ENCODE measurements around the gene SPATA4.
A peak's percentile ranks its signal among the peaks of the same experiment; 100 is the strongest.

SPATA4 gene

GRCh38 chr4:176189891-176190795 lies 5.2 kb downstream of the SPATA4 start:
- no peak for DNase-seq (ENCODE audit: low read depth in 2 of 2)

- DNase-seq (ENCODE audit: low read depth in 2 of 2): no peak
Observed at GRCh38 chr4:176188654-176189053, 6.7 kb downstream of the SPATA4 start.

GRCh38 chr4:176187624-176188023 lies 7.8 kb downstream of the SPATA4 start:
- DNase-seq (ENCODE audit: low read depth in 2 of 2): no peak

- DNase-seq (ENCODE audit: low read depth in 2 of 2): no peak
Observed at GRCh38 chr4:176186671-176187395, 8.6 kb downstream of the SPATA4 start.

GRCh38 chr4:176186067-176186466 lies 9.3 kb downstream of the SPATA4 start:
- no peak for DNase-seq (ENCODE audit: low read depth in 2 of 2)

- peak; percentile 64 to 67 for DNase-seq (ENCODE audit: low read depth in 2 of 2)
Observed at GRCh38 chr4:176185051-176185450, 10.3 kb downstream of the SPATA4 start.

- DNase-seq (ENCODE audit: low read depth in 2 of 2): no peak
Observed at GRCh38 chr4:176163041-176163440, 32.3 kb downstream of the SPATA4 start.

- DNase-seq (ENCODE audit: low read depth in 2 of 2): peak; percentile 9 to 13
Observed at GRCh38 chr4:176156656-176157055, 38.7 kb downstream of the SPATA4 start.

- no peak for DNase-seq (ENCODE audit: low read depth in 2 of 2)
Observed at GRCh38 chr4:176153124-176153523, 42.3 kb downstream of the SPATA4 start.

- no peak for DNase-seq (ENCODE audit: low read depth in 2 of 2)
Observed at GRCh38 chr4:176150704-176151103, 44.7 kb downstream of the SPATA4 start.

GRCh38 chr4:176150356-176150682 lies 45.1 kb downstream of the SPATA4 start:
- no peak for DNase-seq (ENCODE audit: low read depth in 2 of 2)

- DNase-seq (ENCODE audit: low read depth in 2 of 2): no peak
Observed at GRCh38 chr4:176149680-176150355, 45.6 kb downstream of the SPATA4 start.

GRCh38 chr4:176142253-176142652 lies 53.1 kb downstream of the SPATA4 start:
- DNase-seq (ENCODE audit: low read depth in 2 of 2): no peak

GRCh38 chr4:176139518-176139917 lies 55.9 kb downstream of the SPATA4 start:
- no peak for DNase-seq (ENCODE audit: low read depth in 2 of 2)

- DNase-seq (ENCODE audit: low read depth in 2 of 2): peak; percentile 13 to 25
Observed at GRCh38 chr4:176137631-176138030, 57.8 kb downstream of the SPATA4 start.

GRCh38 chr4:176134670-176135069 lies 60.7 kb downstream of the SPATA4 start:
- no peak for DNase-seq (ENCODE audit: low read depth in 2 of 2)
